Activated CD4-positive, alpha-beta T cell treated with anti-CD3 and anti-CD28 coated beads, Interleukin-2, amount 10 ng/mL, durations not matched to agents 24 days and 14 days (primary cell): ENCODE measurements around the gene FAM151A. TPM values are rescaled to one million over a fixed set of nuclear protein-coding genes. Genes with fewer than 3 reads are reported as not detected.

Experiments
- DNase-seq: peaks from one replicate; pipeline ENCODE4 v3.0.0; 2022
- H3K27ac Mint-ChIP-seq: one replicate; pipeline ENCODE4 v1.8.0; 2022; ENCODE audit warnings: mild to moderate bottlenecking, mixed read lengths
- H3K27me3 Mint-ChIP-seq: one replicate; pipeline ENCODE4 v1.8.0; 2022; ENCODE audit warnings: mixed read lengths
- H3K36me3 Mint-ChIP-seq: one replicate; pipeline ENCODE4 v1.8.0; 2022; ENCODE audit warnings: low read depth, mild to moderate bottlenecking, mixed read lengths
- H3K4me1 Mint-ChIP-seq: one replicate; pipeline ENCODE4 v1.8.0; 2021; ENCODE audit warnings: mixed read lengths
- H3K4me3 Mint-ChIP-seq: one replicate; pipeline ENCODE4 v1.8.0; 2022; ENCODE audit warnings: mild to moderate bottlenecking, moderate library complexity, mixed read lengths
- H3K9me3 Mint-ChIP-seq: one replicate; pipeline ENCODE4 v1.8.0; 2021; ENCODE audit warnings: mixed read lengths
- intact Hi-C: fragments of 100-400 bp; cut with micrococcal nuclease; formaldehyde crosslinking; loops from one replicate; pipeline ENCODE4 v1.15.1; 2023
- total RNA-seq: library from RNA; stranded (reverse); gene quantifications from 2 replicates; pipeline ENCODE4 v1.2.3, GENCODE V29; 2022

FAM151A gene
- total RNA-seq, 1 donor from 2014 or later, result not detected

GRCh38 chr1:54614563-54614962, 8.8 kb downstream of the FAM151A start:
- no peak for DNase-seq
- no peak overlapping the region for H3K27ac Mint-ChIP-seq
- no peaks in the 10 kb centered on the region for H3K36me3 Mint-ChIP-seq
- intact Hi-C loops, result no loop called here
- no peaks in the 10 kb centered on the region for H3K9me3 Mint-ChIP-seq
- H3K27me3 Mint-ChIP-seq, result peaks cover 2% of the 10 kb centered on the region
- no peak overlapping the region for H3K4me3 Mint-ChIP-seq
- no peaks in the 10 kb centered on the region for H3K4me1 Mint-ChIP-seq

GRCh38 chr1:54614024-54614423, 9.3 kb downstream of the FAM151A start:
- H3K27me3 Mint-ChIP-seq, result peaks cover 2% of the 10 kb centered on the region
- H3K9me3 Mint-ChIP-seq, result no peaks in the 10 kb centered on the region
- H3K36me3 Mint-ChIP-seq, result no peaks in the 10 kb centered on the region
- DNase-seq, result no peak
- H3K4me3 Mint-ChIP-seq, result no peak overlapping the region
- no peaks in the 10 kb centered on the region for H3K4me1 Mint-ChIP-seq
- intact Hi-C loops, result no loop called here
- no peak overlapping the region for H3K27ac Mint-ChIP-seq

- Mint-ChIP-seq H3K27me3 (peaks cover 2% of the 10 kb centered on the region), H3K36me3 (no peaks in the 10 kb centered on the region), H3K9me3 (no peaks in the 10 kb centered on the region), H3K4me1 (no peaks in the 10 kb centered on the region), H3K4me3 (no peak overlapping the region), H3K27ac (no peak overlapping the region)
- DNase-seq, result no peak
- intact Hi-C loops, result no loop called here
These were observed 11.7 kb downstream of the FAM151A start for GRCh38 chr1:54611621-54612020.

- Mint-ChIP-seq H3K9me3 (no peaks in the 10 kb centered on the region), H3K36me3 (no peaks in the 10 kb centered on the region)
- intact Hi-C loops, result no loop called here
These were observed 12.4 kb downstream of the FAM151A start for GRCh38 chr1:54610601-54611580.

GRCh38 chr1:54610048-54610447, 13.3 kb downstream of the FAM151A start:
- Mint-ChIP-seq H3K27ac (no peak overlapping the region), H3K4me1 (no peaks in the 10 kb centered on the region), H3K4me3 (no peak overlapping the region), H3K27me3 (peaks cover 2% of the 10 kb centered on the region), H3K36me3 (no peaks in the 10 kb centered on the region), H3K9me3 (no peaks in the 10 kb centered on the region)
- intact Hi-C loops, result no loop called here
- no peak for DNase-seq

More at GRCh38 chr1:54610601-54611580, 12.4 kb downstream of the FAM151A start:
- Mint-ChIP-seq H3K4me3 (no peak overlapping the region), H3K27me3 (peaks cover 2% of the 10 kb centered on the region), H3K4me1 (no peaks in the 10 kb centered on the region), H3K27ac (no peak overlapping the region)
- no peak for DNase-seq

- Mint-ChIP-seq H3K27me3 (peaks cover 2% of the 10 kb centered on the region), H3K36me3 (no peaks in the 10 kb centered on the region), H3K9me3 (no peaks in the 10 kb centered on the region), H3K4me1 (peaks cover 6% of the 10 kb centered on the region), H3K27ac (no peak overlapping the region), H3K4me3 (no peak overlapping the region)
- no peak for DNase-seq
- intact Hi-C loops, result no loop called here
These were observed 13.9 kb downstream of the FAM151A start for GRCh38 chr1:54609301-54609921.

- Mint-ChIP-seq H3K9me3 (no peaks in the 10 kb centered on the region), H3K4me1 (peaks cover 9% of the 10 kb centered on the region), H3K4me3 (no peak overlapping the region), H3K27me3 (no peaks in the 10 kb centered on the region), H3K27ac (no peak overlapping the region), H3K36me3 (no peaks in the 10 kb centered on the region)
- no peak for DNase-seq
- intact Hi-C loops, result no loop called here
These were observed 14.6 kb downstream of the FAM151A start for GRCh38 chr1:54608566-54609230.

- intact Hi-C loops, result no loop called here
- no peak overlapping the region for H3K27ac Mint-ChIP-seq
- H3K4me3 Mint-ChIP-seq, result no peak overlapping the region
- H3K27me3 Mint-ChIP-seq, result no peaks in the 10 kb centered on the region
- no peak for DNase-seq
- no peaks in the 10 kb centered on the region for H3K36me3 Mint-ChIP-seq
- H3K9me3 Mint-ChIP-seq, result no peaks in the 10 kb centered on the region
- H3K4me1 Mint-ChIP-seq, result peaks cover 9% of the 10 kb centered on the region
These were observed 15.3 kb downstream of the FAM151A start for GRCh38 chr1:54607821-54608565.

GRCh38 chr1:54606990-54607325, 16.4 kb downstream of the FAM151A start:
- Mint-ChIP-seq H3K4me1 (peaks cover 9% of the 10 kb centered on the region), H3K4me3 (no peak overlapping the region), H3K9me3 (no peaks in the 10 kb centered on the region), H3K27me3 (no peaks in the 10 kb centered on the region), H3K27ac (no peak overlapping the region), H3K36me3 (no peaks in the 10 kb centered on the region)
- intact Hi-C loops, result no loop called here
- DNase-seq, result no peak

GRCh38 chr1:54606096-54606989, 17.0 kb downstream of the FAM151A start:
- H3K27ac Mint-ChIP-seq, result no peak overlapping the region
- H3K9me3 Mint-ChIP-seq, result no peaks in the 10 kb centered on the region
- intact Hi-C loops, result no loop called here
- H3K4me3 Mint-ChIP-seq, result no peak overlapping the region
- no peak for DNase-seq
- H3K36me3 Mint-ChIP-seq, result no peaks in the 10 kb centered on the region
- H3K4me1 Mint-ChIP-seq, result peaks cover 9% of the 10 kb centered on the region
- no peaks in the 10 kb centered on the region for H3K27me3 Mint-ChIP-seq

GRCh38 chr1:54604572-54605370, 18.6 kb downstream of the FAM151A start:
- DNase-seq, result peak; percentile 67
- no peak overlapping the region for H3K4me3 Mint-ChIP-seq
- H3K27ac Mint-ChIP-seq, result peak overlapping the region; percentile 52
- no peaks in the 10 kb centered on the region for H3K9me3 Mint-ChIP-seq
- peaks cover 9% of the 10 kb centered on the region for H3K4me1 Mint-ChIP-seq
- intact Hi-C loops, result no loop called here
- no peaks in the 10 kb centered on the region for H3K36me3 Mint-ChIP-seq
- no peaks in the 10 kb centered on the region for H3K27me3 Mint-ChIP-seq

GRCh38 chr1:54604051-54604450, 19.3 kb downstream of the FAM151A start:
- no peaks in the 10 kb centered on the region for H3K36me3 Mint-ChIP-seq

More at GRCh38 chr1:54604051-54604450, 19.3 kb downstream of the FAM151A start:
- Mint-ChIP-seq H3K4me1 (peaks cover 9% of the 10 kb centered on the region), H3K27me3 (no peaks in the 10 kb centered on the region), H3K27ac (no peak overlapping the region), H3K4me3 (no peak overlapping the region), H3K9me3 (no peaks in the 10 kb centered on the region)
- DNase-seq, result no peak
- intact Hi-C loops, result no loop called here
